ENCODE measurements around the gene SEMA3F.

Gene SEMA3F

DNA sequence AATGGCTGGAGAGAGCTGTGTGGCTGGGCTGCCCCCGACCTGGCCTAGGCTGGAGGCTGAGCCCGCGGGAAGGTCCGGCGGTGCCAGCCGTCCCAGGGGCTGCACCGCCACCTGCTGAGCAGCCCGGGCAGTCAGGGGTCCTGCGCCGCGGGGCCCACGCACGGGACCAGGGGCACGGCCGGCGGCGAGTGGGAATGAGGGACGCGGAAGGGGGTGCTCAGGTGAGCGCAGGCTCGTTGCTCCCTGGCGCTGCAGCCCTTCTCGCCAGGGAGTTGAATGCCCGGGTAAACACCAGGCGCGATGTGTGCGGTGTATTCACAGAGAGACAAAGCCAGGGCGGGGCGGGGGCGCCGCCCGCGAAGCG is 666 bp upstream of the SEMA3F start:
- H3K4me3 ChIP-seq (ENCODE audit: low read length) = peak overlapping the region; percentile 10
- no peak for TF ChIP-seq CTCF (IDR thresholded peaks at IDR 0.05; ENCODE audit: insufficient read depth, low read depth, low read length, missing control alignments)
- DNase-seq (ENCODE audit: low read depth) = no peak

GRCh38 chr3:50155491-50155878 is 361 bp downstream of the SEMA3F start:
- TF ChIP-seq CTCF (IDR thresholded peaks at IDR 0.05; ENCODE audit: insufficient read depth, low read depth, low read length, missing control alignments) = no peak
- no peak for DNase-seq (ENCODE audit: low read depth)
- H3K4me3 ChIP-seq (ENCODE audit: low read length) = peak overlapping the region; percentile 90

- TF ChIP-seq CTCF (IDR thresholded peaks at IDR 0.05; ENCODE audit: insufficient read depth, low read depth, low read length, missing control alignments) = no peak
- H3K4me3 ChIP-seq (ENCODE audit: low read length) = peak overlapping the region; percentile 90
- peak; percentile 27 for DNase-seq (ENCODE audit: low read depth)
Measured at GRCh38 chr3:50155891-50156290, 767 bp downstream of the SEMA3F start.

DNA sequence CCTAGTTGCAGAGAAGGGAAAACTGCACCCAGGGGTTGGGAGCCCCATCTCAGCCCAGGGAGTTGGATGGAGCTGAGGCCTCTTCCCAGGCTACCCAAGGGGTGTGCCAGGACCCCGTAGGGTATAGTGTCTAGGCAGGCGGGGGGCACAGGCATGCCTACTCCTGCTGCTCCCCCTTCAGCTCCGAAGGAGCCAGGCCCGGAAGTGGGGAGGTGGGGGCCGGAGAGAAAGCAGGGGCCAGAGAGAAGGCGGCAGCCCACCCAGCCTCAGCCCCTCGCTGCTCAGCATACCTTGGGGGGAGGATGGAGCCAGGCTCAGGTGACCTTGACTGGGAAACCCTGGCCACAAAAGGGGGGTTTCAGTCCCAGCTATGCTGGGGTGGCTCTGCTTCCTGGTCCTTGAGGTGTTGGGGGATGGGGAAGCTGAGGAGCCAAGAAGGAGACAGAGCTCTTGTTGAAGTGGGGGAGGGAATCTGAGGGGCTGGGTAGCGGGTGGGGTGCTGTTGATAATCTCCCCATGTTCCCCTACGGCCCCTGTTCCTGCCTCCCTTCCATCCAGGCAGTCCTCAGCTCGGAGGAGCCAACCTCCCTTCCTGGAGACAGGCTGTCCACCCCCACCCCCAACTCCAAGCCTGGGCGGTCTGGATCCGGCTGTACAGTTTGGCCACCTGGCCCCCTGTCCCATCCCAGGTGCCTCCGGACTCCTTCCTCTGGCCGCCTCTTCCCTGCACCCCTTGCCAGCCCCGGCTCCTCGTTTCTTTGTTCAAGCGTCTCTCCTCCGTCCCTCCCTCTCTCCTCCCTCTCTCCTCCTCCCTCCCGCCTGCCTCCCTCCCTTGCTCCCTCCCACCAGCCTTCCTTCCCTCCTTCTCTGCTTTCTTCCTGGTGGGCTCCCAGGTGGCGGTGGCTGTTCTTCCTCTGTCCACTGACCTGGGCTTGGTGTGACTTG is 1.7 kb downstream of the SEMA3F start:
- peak overlapping the region; percentile 90 for H3K4me3 ChIP-seq (ENCODE audit: low read length)
- DNase-seq (ENCODE audit: low read depth) = peak; percentile 67
- no peak for TF ChIP-seq CTCF (IDR thresholded peaks at IDR 0.05; ENCODE audit: insufficient read depth, low read depth, low read length, missing control alignments)

DNA sequence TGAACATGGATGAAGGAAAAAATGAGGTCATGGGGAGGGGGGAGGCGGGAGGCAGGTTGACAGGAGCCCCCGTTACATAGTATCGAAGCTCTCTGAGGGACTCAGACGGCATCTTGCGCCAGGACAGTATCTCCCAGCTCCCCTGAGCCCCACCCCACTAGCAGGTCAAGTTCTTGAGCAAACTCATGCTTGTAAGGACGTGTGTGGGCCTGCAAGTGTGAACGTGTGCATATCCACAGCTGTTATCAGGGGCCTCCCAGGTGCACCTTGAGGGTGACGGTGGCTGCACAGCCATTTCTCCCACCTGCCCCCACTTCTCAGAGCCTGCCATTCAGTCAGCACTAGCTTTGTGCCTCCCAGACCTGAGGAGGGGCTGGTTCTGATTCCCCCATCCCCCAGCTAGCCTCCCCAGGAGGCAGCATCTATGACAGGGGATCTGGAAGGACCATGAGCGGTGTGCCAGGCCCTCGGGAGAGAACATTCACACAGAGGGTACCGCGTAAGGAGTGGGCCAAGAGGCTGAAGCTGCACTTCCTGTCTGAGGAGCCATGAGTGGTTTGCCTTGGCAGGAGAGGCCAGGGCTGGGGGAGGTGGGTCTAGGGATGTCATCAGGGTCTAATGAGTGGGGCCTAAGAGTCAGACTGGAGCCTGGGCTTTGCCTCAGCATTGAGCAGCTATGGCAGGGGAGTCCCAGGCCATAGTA is 2.9 kb downstream of the SEMA3F start:
- peak overlapping the region; percentile 90 for H3K4me3 ChIP-seq (ENCODE audit: low read length)
- peak; percentile 98 for DNase-seq (ENCODE audit: low read depth)
- TF ChIP-seq CTCF (IDR thresholded peaks at IDR 0.05; ENCODE audit: insufficient read depth, low read depth, low read length, missing control alignments) = no peak

- no peak for DNase-seq (ENCODE audit: low read depth)
- TF ChIP-seq CTCF (IDR thresholded peaks at IDR 0.05; ENCODE audit: insufficient read depth, low read depth, low read length, missing control alignments) = no peak
- peak overlapping the region; percentile 90 for H3K4me3 ChIP-seq (ENCODE audit: low read length)
Measured at GRCh38 chr3:50158530-50159146, 3.5 kb downstream of the SEMA3F start.

Measured in epithelial cell of esophagus (primary cell).